NCI-H460 (cell line): Measurements from ENCODE around the gene C1QTNF8. TPM values are rescaled to one million over a fixed set of nuclear protein-coding genes. Genes with fewer than 3 reads are reported as not detected.

Experiments
- DNase-seq: peaks from one replicate; pipeline ENCODE4 v3.0.0-alpha.2; 2016; ENCODE audit warnings: low read depth; ENCODE audit errors: extremely low read depth
- polyA plus RNA-seq: library from polyadenylated mRNA; depleted of rRNA; stranded (reverse); fragments of >200 nt; gene quantifications from 2 replicates; pipeline ENCODE4 v1.2.3, GENCODE V29; 2014; cell fraction: nucleus; rRNA removed
- total RNA-seq: library from RNA; depleted of rRNA; stranded (reverse); fragments of >200 nt; shearing (Covaris generic); gene quantifications from 2 replicates; pipeline ENCODE4 v1.2.3, GENCODE V29; 2014; rRNA removed

Gene C1QTNF8, protein sequence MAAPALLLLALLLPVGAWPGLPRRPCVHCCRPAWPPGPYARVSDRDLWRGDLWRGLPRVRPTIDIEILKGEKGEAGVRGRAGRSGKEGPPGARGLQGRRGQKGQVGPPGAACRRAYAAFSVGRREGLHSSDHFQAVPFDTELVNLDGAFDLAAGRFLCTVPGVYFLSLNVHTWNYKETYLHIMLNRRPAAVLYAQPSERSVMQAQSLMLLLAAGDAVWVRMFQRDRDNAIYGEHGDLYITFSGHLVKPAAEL
- total RNA-seq: not detected in 2 replicates
- polyA plus RNA-seq: not detected in 2 replicates

DNA sequence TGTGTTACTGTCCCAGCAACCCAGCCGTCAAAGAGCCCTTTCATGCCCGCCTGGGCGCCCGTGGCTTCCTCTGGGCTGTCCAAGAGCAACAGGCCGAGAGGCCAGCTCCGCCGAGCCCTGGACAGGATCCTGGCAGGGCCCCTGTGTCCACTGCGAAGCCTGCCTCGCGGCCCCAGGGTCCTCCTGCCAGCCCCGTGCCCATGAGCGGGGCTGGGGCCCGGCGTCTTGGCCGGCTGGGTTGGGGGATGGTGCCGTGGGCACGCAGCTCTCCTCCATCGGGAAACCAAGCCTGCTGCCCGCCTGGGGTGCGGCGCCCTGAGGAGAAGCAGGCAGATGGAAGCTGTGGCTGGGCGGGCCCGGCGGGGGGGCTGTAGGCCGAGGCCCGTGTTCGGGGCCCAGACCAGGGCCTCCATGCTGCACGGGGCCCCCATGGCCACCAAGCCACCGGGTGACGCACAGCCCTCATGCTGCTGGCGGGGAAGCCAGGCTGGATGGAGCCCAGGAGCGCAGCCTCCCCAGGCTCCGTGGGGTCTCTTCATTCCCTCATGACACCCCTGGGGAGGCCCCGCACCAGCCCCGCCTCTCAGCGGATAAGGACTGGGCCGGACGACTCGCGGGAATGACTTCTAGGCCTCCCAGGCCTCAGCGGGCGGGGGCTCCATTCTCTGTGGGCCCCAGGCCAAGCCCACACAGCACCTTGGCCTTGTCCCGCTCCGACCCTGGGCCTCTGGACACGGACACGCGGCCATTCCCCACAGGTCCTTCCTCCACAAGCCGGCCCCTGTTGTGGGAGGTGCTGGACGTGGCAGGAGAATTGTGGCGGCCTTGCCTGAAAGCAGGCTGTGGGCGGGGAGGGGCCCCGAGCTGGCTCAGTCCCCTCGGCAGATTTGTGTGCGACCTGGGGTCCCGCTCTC lies at the start of gene C1QTNF8:
Gene C1QTNF8 (minus strand): TSS at position 76 of the 914 bp plus-strand sequence. CDS start 1,322 bp downstream, outside the sequence.
- no peak for DNase-seq

DNA sequence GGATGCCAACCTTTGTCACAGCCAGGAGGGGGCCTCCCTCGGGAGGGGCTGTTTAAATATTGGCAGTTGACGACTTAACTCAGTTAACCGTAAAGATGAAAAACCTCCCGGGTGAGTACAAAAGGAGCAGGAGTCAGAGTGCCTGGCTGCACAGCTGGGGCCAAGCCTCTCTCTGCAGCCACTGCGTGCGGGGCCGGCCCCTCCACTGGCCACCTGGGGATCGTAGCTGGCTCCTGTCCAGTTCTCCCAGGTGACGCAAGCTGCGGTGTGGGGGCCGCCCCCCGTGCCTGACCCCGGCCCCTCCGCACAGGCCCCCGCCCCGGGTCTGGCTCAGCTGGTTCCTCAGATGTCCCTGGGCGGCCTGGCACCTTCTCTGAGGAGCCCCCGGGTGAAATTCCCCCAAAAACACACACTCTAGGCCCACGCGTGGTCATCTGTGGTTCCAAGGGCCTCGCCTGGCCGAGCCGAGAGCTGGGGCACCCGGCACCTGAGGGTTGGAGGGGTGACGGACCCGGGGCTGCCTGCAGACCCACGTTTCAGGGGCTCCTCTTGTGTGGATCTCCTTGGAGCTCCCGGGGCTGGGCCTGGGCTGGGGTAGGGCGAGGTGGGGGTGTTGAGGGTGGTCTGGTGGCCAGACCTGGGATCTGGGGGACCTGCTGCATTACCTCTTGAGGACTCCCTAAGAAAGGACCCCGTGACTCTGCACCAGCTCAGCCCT lies 49.5 kb upstream of the C1QTNF8 start:
- no peak for DNase-seq

DNA sequence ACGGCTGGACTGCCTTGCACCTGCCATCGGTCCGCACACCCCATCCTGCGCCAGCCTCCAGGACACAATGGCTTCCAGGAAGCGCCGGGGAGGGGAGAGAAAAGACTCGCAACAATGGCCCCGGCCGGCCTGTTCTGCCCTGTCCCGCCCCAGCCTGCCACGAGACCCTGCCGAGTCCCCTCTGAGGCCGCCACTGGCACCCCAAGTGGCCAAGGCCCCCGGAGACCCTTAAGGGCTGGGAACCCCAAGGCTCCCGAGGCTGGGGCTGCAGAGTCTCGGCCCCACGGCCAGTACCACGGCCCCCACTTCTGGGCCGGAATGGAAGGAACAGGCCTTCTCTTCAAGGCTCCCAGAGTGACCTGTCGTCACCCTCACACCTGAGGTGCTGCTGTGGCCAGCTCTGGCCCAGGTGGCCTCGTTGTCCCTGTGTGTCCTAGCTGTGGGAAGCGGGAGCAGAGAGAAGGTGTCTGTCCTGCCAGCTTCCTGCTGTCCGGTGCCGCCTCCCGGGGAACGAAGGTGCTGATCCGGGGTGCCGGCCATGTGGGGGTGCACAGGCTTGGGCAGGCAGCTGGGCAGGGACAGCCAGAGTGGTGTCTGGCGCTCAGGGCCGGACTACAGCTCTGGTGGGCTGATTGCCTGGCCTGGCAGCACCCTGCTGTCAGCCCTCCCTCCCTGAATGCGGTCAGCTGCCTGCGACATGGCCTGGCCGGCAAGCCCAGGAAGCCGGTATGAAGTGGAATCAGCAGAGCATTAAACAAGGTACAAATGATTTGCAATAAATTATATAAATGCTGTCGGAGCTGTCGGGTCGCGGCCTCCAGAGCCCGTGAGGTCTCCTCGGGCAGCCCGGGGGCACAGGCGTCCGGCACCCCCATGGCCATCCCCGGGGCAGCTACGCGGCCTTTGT lies 48.7 kb upstream of the C1QTNF8 start:
- DNase-seq: no peak

DNA sequence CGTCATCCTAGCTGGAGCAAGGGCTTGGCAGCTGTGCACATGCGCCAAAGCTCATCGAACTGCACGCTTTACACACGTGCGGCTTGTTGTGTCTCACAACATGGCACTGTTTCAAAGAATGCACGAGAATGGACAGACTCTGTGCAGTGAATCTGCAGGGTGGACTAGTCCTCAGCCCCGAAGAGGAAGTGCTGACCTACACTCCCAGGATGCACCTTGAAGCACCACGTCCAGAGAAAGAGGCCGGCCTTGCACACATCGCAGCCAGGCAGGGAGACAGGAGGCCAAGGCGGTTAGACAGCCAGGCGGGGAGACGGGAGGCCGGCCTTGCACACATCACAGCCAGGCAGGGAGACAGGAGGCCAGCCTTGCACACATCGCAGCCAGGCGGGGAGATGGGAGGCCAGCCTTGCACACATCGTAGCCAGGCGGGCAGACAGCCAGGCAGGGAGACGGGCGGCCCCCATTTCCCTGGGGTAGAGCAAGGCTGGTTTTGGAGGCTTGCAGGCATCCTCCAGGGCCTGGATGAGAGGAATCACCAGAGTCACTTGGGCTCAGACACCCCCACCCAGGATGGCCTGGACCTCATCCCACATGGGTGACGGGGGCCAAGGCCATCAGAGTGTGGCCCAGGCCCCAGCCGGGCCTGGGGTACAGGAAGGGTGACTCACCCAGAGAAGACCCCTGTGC lies 47.9 kb upstream of the C1QTNF8 start:
- no peak for DNase-seq

GRCh38 chr16:1142911-1143310 lies 46.9 kb upstream of the C1QTNF8 start:
- no peak for DNase-seq

DNA sequence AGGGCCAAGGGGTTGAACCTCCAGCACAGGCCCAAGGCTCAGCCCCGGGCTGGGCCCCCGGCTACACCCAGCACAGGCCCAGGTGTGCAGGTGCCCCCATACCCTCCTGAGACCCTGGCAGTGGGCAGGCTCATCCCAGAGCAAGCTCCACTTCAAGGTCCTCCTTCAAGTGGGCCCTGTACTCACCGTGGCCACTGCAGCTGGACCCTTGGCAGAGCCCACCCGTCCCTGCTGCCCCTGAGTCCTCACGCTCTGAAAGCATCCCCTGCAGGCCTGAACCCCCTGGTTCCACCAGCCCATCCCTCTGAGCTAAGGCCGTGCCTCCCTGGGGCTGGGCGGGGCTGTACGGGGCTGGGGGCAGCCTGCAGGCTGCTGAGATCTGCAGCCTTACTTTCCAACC lies 45.7 kb upstream of the C1QTNF8 start:
- no peak for DNase-seq

DNA sequence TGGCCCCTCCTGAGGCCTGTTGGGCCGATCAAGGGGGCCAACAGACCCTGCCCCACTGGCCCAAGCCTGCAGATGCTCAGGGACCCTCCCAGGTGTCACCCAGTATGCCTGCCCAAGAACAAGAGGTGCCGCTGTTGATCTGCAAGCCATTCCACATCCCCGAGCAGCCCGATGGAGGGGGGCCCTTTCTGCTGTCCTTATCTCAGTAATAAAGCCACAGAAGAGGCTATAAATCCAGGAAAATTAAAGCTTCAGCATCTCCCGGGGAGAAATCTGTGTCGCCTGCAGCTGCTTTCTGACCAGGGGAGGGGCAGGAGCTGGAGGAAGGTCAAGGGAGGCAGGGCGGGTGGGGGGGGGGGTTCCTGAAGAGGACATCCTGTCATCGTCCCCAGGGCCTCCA lies 45.1 kb upstream of the C1QTNF8 start:
- DNase-seq: no peak

DNA sequence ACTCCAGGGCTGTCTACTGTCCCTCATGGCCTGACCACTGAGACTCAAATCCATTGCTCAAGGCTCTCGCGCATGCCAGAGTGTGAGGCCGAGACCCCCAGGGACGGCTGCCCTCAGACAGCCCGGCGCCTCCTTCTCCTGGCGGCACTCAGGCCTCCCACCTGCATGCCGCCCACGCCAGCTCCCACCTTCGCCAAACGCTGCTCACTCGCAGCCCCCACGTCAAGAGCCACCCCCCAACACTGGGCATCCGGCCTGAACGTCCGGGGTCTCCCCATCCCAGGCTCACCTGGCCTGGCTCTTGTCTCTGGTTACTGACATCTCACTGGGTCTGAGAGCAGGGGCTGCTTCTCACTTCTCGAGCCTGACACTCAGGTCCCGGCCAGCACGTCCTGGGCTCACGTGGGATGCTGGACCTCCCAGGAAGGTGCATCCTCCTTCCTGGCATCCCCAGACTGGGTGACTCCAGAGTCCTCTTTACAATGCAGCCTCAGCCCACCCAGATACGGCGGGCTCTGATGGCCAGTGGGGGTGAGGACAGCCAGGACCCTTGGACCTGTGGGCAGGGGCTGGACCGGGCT lies 44.6 kb upstream of the C1QTNF8 start:
- no peak for DNase-seq

DNA sequence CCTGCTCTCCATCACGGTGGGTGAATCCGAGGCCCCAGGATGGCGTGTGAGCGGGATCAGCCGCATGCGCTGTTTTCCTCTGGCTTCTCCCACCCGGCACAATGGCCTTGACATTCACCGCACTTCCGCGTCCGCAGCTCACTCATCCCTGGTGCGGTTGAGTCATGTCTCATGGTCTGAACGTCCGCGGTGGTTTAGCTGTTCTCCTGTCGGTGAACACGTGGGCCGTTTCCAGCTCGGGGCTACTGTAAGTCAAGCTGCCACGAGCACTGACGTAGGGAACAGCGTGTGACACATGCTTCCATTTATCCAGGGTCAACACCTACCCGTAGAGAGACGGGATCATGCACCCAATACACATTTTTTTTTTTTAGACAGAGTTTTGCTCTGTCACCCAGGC lies 41.6 kb upstream of the C1QTNF8 start:
- DNase-seq: no peak

DNA sequence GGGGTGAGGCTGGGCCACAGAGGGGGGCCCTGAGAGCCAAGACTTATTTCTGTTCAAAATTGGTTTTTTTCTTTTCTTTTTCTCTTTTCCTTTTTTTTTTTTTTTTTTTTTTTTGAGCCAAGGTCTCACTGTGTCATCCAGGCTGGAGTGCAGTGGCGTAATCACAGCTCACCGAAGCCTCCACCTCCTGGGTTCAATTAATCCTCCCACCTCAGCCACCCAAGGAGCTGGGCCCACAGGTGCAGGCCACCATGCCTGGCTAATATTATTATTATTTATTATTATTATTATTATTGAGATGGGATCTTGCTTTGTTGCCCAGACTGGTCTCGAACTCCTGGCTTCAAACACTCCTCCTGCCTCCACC lies 39.4 kb upstream of the C1QTNF8 start:
- DNase-seq: no peak

GRCh38 chr16:1134776-1135458 lies 38.9 kb upstream of the C1QTNF8 start:
- no peak for DNase-seq

GRCh38 chr16:1133810-1134520 lies 37.9 kb upstream of the C1QTNF8 start:
- DNase-seq: no peak

DNA sequence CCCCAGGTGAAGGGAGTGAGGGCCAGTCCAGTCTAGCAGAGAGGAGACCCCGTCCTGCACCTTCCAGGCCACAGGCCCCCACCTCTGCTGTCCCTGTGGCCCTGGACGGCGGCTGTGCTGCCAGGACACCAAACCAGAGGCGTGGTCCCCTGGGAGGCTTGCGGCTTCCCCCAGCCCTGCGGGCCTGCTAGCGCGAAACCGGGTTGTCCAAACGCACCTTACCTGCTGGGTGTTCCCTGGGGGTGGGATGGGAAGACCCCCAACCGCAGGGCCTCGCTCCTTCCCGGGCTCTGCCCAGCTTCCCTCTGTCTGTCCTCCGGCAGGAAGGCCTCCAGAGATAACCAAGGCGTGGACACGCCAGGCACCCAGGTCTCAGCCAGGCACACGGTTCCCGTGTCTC lies 37.2 kb upstream of the C1QTNF8 start:
- no peak for DNase-seq

GRCh38 chr16:1132431-1132830 lies 36.4 kb upstream of the C1QTNF8 start:
- no peak for DNase-seq

- no peak for DNase-seq
Measured at GRCh38 chr16:1131378-1131994, 35.4 kb upstream of the C1QTNF8 start.

- DNase-seq: no peak
Measured at GRCh38 chr16:1130382-1130781, 34.3 kb upstream of the C1QTNF8 start.

- DNase-seq: no peak
Measured at GRCh38 chr16:1129106-1129960, 33.3 kb upstream of the C1QTNF8 start.
